ENCODE results near the gene CLDN5.

Gene CLDN5

DNA sequence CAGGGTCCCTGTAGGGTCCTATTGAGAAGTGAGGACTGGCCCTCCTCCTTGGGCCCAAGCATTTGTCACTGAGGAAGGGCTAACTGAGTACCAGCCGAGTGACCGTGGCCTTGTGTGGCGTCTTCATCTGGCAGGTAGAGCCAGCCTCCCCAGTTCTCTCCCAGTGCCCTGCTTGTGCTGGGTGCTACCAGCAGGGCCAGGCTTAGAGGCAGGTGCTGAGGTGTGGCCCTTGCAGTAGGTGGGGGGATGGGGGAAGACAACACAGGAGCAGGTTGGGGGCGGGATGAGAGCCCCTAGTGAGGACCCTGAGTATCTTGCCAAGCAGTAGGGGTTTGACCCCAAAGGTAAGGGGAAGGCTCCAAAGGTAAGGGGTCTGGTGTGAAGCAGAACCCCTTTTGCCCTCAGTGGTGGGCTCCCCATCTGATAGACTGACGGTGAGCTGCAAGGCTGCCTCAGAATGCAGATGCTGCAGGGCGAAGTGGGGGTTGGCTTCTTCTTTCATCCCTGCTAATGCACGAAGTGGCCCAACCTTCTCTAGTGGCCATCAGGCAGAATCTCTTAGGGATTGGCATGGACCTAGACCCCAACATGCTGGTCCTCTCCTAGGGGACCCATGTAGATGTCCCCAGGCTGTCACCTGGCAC lies 24.9 kb downstream of the CLDN5 start:
- Histone ChIP-seq H3K9ac (ENCODE audit: low read length) (no peak overlapping the region), H3K4ac (ENCODE audit: low read depth in 1 of 2, low read length in 2 of 2) (no peak overlapping the region), H3K18ac (ENCODE audit: low read depth in 1 of 2, low read length in 2 of 2) (no peak overlapping the region), H3K9me3 (ENCODE audit: control insufficient read depth, low read length) (no peaks in the 10 kb centered on the region), H2AFZ (ENCODE audit: low read depth, low read length) (no peak overlapping the region), H3K23ac (ENCODE audit: low read length in 2 of 2) (no peak overlapping the region), H3K4me1 (ENCODE audit: control insufficient read depth, insufficient read depth, low read depth, low read length) (peaks cover 3% of the 10 kb centered on the region), H3K14ac (ENCODE audit: low read length in 2 of 2) (peak overlapping the region in 1 of 2 experiments; percentile 41), H2AK5ac (ENCODE audit: low read length, severe bottlenecking) (no peak overlapping the region), H4K91ac (ENCODE audit: low read length) (no peak overlapping the region), H3K36me3 (ENCODE audit: control insufficient read depth in 1 of 2, insufficient read depth in 2 of 2, low read depth in 1 of 2, low read length in 2 of 2) (peaks cover 0 to 19% of the 10 kb centered on the region in 2 experiments), H3K79me1 (replicated peaks; ENCODE audit: low read length, poor library complexity, severe bottlenecking) (no peaks in the 10 kb centered on the region), H2BK120ac (ENCODE audit: low read depth, low read length) (no peak overlapping the region), H2BK5ac (ENCODE audit: low read depth, low read length, poor library complexity, severe bottlenecking) (no peak overlapping the region), H3K27ac (ENCODE audit: low read length, poor library complexity, severe bottlenecking) (no peak overlapping the region), H3K27me3 (ENCODE audit: control insufficient read depth in 1 of 2, insufficient read depth in 1 of 2, low read length in 2 of 2) (no peaks in the 10 kb centered on the region), H3K4me2 (ENCODE audit: low read length, poor library complexity, severe bottlenecking) (no peak overlapping the region), H4K8ac (ENCODE audit: low read length) (no peak overlapping the region), H3K4me3 (ENCODE audit: insufficient read depth in 1 of 2, low read depth in 1 of 2, low read length in 2 of 2) (no peak overlapping the region), H2BK15ac (ENCODE audit: low read depth, poor library complexity, severe bottlenecking) (no peak overlapping the region), H2BK12ac (ENCODE audit: low read length in 2 of 2) (no peak overlapping the region)
- WGBS, result 98% methylated on average over 7 of the region's 7 CpGs
- no peak for DNase-seq

DNA sequence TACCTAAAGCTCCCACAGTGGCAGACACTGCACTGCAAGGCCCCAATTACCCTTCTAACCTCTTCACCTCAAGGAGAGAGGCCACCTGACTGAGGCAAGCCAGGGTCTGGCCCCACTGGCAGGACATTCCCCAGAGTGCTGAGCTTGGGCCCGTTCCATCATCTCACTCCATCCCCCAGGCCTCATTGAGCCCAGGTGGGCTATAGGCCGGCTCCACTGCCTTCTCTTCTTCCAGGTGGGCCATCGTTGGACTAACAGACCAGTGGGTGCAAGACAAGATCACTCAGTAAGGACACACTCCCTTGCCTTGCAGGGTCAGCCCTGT lies 25.4 kb downstream of the CLDN5 start:
- Histone ChIP-seq H3K36me3 (ENCODE audit: control insufficient read depth in 1 of 2, insufficient read depth in 2 of 2, low read depth in 1 of 2, low read length in 2 of 2) (peaks cover 0 to 19% of the 10 kb centered on the region in 2 experiments), H2AFZ (ENCODE audit: low read depth, low read length) (no peak overlapping the region), H3K4ac (ENCODE audit: low read depth in 1 of 2, low read length in 2 of 2) (no peak overlapping the region), H3K4me1 (ENCODE audit: control insufficient read depth, insufficient read depth, low read depth, low read length) (peaks cover 3% of the 10 kb centered on the region), H3K79me1 (replicated peaks; ENCODE audit: low read length, poor library complexity, severe bottlenecking) (no peaks in the 10 kb centered on the region), H3K9ac (ENCODE audit: low read length) (no peak overlapping the region), H3K4me3 (ENCODE audit: insufficient read depth in 1 of 2, low read depth in 1 of 2, low read length in 2 of 2) (no peak overlapping the region), H2AK5ac (ENCODE audit: low read length, severe bottlenecking) (no peak overlapping the region), H2BK5ac (ENCODE audit: low read depth, low read length, poor library complexity, severe bottlenecking) (no peak overlapping the region), H3K18ac (ENCODE audit: low read depth in 1 of 2, low read length in 2 of 2) (no peak overlapping the region), H2BK12ac (ENCODE audit: low read length in 2 of 2) (no peak overlapping the region), H2BK15ac (ENCODE audit: low read depth, poor library complexity, severe bottlenecking) (no peak overlapping the region), H4K91ac (ENCODE audit: low read length) (no peak overlapping the region), H3K27ac (ENCODE audit: low read length, poor library complexity, severe bottlenecking) (no peak overlapping the region), H3K23ac (ENCODE audit: low read length in 2 of 2) (no peak overlapping the region), H4K8ac (ENCODE audit: low read length) (no peak overlapping the region), H3K4me2 (ENCODE audit: low read length, poor library complexity, severe bottlenecking) (no peak overlapping the region), H3K14ac (ENCODE audit: low read length in 2 of 2) (no peak overlapping the region), H3K9me3 (ENCODE audit: control insufficient read depth, low read length) (no peaks in the 10 kb centered on the region), H2BK120ac (ENCODE audit: low read depth, low read length) (no peak overlapping the region), H3K27me3 (ENCODE audit: control insufficient read depth in 1 of 2, insufficient read depth in 1 of 2, low read length in 2 of 2) (no peaks in the 10 kb centered on the region)
- WGBS, result 95% methylated on average over 3 of the region's 3 CpGs
- no peak for DNase-seq

DNA sequence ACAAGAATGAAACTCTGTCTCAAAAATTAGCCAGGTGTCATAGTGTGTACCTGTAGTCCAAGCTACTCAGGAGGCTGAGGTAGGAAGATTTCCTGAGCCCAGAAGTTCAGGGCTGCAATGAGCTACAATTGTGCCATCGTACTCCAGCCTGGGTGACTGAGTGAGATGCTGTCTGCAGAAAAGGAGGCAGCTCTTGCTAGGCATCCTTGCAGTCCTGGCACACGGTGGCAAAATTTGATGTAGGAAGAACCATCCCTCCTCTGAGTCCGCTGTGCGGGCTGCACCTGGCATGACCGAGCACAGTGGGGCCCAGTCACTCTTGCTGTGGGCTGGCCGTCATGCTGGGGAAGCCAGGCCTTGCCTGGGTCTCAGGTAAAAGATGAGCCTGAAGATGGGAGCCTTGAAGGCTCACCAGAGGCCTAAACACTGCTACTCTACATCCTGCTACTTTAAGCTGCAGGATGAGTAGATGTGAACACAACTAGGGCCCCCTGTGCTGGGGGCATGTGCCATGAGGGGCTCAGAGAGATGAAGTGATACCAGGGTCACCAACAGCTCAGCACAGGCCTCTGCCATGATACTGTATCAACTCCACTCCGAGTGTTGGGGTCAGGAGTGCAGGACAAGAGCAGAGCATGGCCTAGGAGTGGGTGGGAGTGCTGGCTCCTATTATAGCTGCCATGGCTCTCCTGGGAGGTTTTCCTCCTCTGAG lies 25.9 kb downstream of the CLDN5 start:
- Histone ChIP-seq H3K27me3 (ENCODE audit: control insufficient read depth in 1 of 2, insufficient read depth in 1 of 2, low read length in 2 of 2) (no peaks in the 10 kb centered on the region), H3K4ac (ENCODE audit: low read depth in 1 of 2, low read length in 2 of 2) (no peak overlapping the region), H3K4me2 (ENCODE audit: low read length, poor library complexity, severe bottlenecking) (no peak overlapping the region), H3K4me3 (ENCODE audit: insufficient read depth in 1 of 2, low read depth in 1 of 2, low read length in 2 of 2) (no peak overlapping the region), H3K4me1 (ENCODE audit: control insufficient read depth, insufficient read depth, low read depth, low read length) (peaks cover 3% of the 10 kb centered on the region), H3K9ac (ENCODE audit: low read length) (no peak overlapping the region), H3K9me3 (ENCODE audit: control insufficient read depth, low read length) (no peaks in the 10 kb centered on the region), H3K23ac (ENCODE audit: low read length in 2 of 2) (no peak overlapping the region), H3K14ac (ENCODE audit: low read length in 2 of 2) (no peak overlapping the region), H4K91ac (ENCODE audit: low read length) (no peak overlapping the region), H2BK5ac (ENCODE audit: low read depth, low read length, poor library complexity, severe bottlenecking) (no peak overlapping the region), H2AFZ (ENCODE audit: low read depth, low read length) (no peak overlapping the region), H2BK15ac (ENCODE audit: low read depth, poor library complexity, severe bottlenecking) (no peak overlapping the region), H2AK5ac (ENCODE audit: low read length, severe bottlenecking) (no peak overlapping the region), H4K8ac (ENCODE audit: low read length) (peak overlapping the region; percentile 17), H3K27ac (ENCODE audit: low read length, poor library complexity, severe bottlenecking) (no peak overlapping the region), H3K18ac (ENCODE audit: low read depth in 1 of 2, low read length in 2 of 2) (no peak overlapping the region), H2BK12ac (ENCODE audit: low read length in 2 of 2) (no peak overlapping the region), H3K36me3 (ENCODE audit: control insufficient read depth in 1 of 2, insufficient read depth in 2 of 2, low read depth in 1 of 2, low read length in 2 of 2) (peaks cover 0 to 19% of the 10 kb centered on the region in 2 experiments), H3K79me1 (replicated peaks; ENCODE audit: low read length, poor library complexity, severe bottlenecking) (no peaks in the 10 kb centered on the region), H2BK120ac (ENCODE audit: low read depth, low read length) (no peak overlapping the region)
- WGBS, result 91% methylated on average over 6 of the region's 7 CpGs
- no peak for DNase-seq

DNA sequence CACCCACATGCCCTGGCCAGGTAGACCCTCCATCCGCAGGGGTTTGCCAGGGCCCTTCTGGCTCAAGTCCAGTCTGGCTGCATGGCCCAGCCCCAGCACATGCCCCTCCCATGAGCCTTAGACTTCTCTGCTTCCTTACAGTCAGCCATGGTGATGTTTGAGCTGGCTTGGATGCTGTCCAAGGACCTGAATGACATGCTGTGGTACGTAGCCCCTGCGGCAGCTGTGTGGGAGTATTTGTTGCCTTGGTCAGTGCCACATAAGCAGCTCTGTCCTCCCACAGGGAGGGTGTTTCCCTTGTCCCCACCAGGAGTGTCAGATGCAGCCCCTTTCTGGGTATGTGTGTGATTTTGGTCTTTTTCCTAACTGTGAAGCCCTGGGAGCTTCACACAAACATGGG lies 27.0 kb downstream of the CLDN5 start:
- Histone ChIP-seq H3K9me3 (ENCODE audit: control insufficient read depth, low read length) (no peaks in the 10 kb centered on the region), H3K27me3 (ENCODE audit: control insufficient read depth in 1 of 2, insufficient read depth in 1 of 2, low read length in 2 of 2) (no peaks in the 10 kb centered on the region), H3K4ac (ENCODE audit: low read depth in 1 of 2, low read length in 2 of 2) (no peak overlapping the region), H3K18ac (ENCODE audit: low read depth in 1 of 2, low read length in 2 of 2) (no peak overlapping the region), H2AFZ (ENCODE audit: low read depth, low read length) (no peak overlapping the region), H3K4me2 (ENCODE audit: low read length, poor library complexity, severe bottlenecking) (no peak overlapping the region), H4K8ac (ENCODE audit: low read length) (no peak overlapping the region), H2BK12ac (ENCODE audit: low read length in 2 of 2) (no peak overlapping the region), H2BK5ac (ENCODE audit: low read depth, low read length, poor library complexity, severe bottlenecking) (no peak overlapping the region), H3K14ac (ENCODE audit: low read length in 2 of 2) (no peak overlapping the region), H3K9ac (ENCODE audit: low read length) (no peak overlapping the region), H3K36me3 (ENCODE audit: control insufficient read depth in 1 of 2, insufficient read depth in 2 of 2, low read depth in 1 of 2, low read length in 2 of 2) (peaks cover 0 to 19% of the 10 kb centered on the region in 2 experiments), H3K4me3 (ENCODE audit: insufficient read depth in 1 of 2, low read depth in 1 of 2, low read length in 2 of 2) (no peak overlapping the region), H3K4me1 (ENCODE audit: control insufficient read depth, insufficient read depth, low read depth, low read length) (peaks cover 3% of the 10 kb centered on the region), H3K23ac (ENCODE audit: low read length in 2 of 2) (no peak overlapping the region), H3K27ac (ENCODE audit: low read length, poor library complexity, severe bottlenecking) (no peak overlapping the region), H2BK15ac (ENCODE audit: low read depth, poor library complexity, severe bottlenecking) (no peak overlapping the region), H4K91ac (ENCODE audit: low read length) (no peak overlapping the region), H2AK5ac (ENCODE audit: low read length, severe bottlenecking) (no peak overlapping the region), H2BK120ac (ENCODE audit: low read depth, low read length) (no peak overlapping the region), H3K79me1 (replicated peaks; ENCODE audit: low read length, poor library complexity, severe bottlenecking) (peaks cover 5% of the 10 kb centered on the region)
- WGBS, result 92% methylated on average over 3 of the region's 3 CpGs
- DNase-seq, result peak; percentile 17
